ENCODE results near the gene GMPR2. TPM values are rescaled to one million over a fixed set of nuclear protein-coding genes. Genes with fewer than 3 reads are reported as not detected.
A peak's percentile ranks its signal among the peaks of the same experiment; 100 is the strongest.

Gene GMPR2
- polyA plus RNA-seq, 3 donors = 84.4 to 84.7 (median 84.5) TPM

DNA sequence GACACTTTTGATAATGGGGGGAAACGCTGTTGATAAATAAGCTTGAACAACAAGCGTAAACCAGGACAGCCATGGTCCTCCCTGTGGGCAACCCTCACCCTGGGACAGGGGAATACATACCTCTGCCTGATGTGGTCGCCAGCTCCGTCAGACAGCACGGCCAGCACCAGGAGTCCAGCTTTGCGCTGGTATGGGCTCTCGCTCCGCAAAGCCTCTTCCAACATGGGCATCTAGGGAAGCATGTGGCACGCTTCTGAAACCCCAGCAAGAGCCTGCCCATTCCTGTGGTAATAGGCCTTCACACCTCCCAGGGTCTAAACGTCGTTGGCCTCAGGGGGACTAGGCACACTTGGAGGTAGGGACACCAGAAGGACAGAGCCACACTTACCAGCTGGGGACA, 47.0 kb upstream of the GMPR2 start:
- H3K36me3 ChIP-seq (replicated peaks in 1 of 2; ENCODE audit: control insufficient read depth in 1 of 2, insufficient read depth in 2 of 2, low read length in 2 of 2) = peaks cover 26 to 66% of the 10 kb centered on the region in 2 donors

DNA sequence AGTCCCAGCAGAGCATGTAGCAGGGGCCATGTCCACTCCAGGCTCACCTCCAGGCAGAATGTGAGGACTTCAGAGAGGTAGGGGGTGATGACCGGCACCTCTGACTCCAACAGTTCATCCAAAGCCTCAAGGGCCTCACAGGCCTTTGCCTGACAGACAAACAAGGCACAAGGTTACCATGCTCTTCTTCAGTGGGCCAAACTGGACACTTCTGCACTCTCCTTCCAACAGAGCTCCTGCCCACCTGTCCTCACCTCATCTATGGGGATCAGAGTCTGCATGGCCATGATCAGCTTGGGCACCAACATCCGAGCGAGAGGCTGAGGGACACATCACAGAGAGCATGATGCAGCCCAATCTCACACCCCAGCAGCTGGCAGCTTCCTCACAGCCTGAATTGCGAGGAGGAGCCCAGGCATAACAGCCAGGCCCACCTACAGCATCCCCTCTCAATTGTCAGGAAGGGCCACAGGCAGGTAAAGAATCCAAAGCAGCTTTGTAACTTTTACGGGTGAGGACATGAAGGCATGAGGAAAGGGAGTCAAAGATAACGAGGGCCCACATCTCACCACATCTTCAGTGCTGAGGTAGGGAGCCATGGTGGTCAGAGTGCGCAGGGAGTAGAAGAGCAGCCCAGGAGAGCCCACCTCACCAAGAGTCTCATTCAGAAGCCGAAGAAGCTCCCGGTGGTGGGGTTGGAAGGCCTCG, 45.7 kb upstream of the GMPR2 start:
- Histone ChIP-seq H3K4me3 (replicated peaks in 1 of 3; ENCODE audit: low read depth in 2 of 3, low read length in 3 of 3) (no peak overlapping the region), H3K27ac (ENCODE audit: low read depth in 1 of 2, low read length in 2 of 2) (no peak overlapping the region)

More for the DNA sequence above, 47.0 kb upstream of the GMPR2 start:
- H3K4me3 Mint-ChIP-seq = no peak overlapping the region
- WGBS (ENCODE audit: insufficient coverage) = 94% methylated on average over 11 of the region's 11 CpGs
- H3K36me3 Mint-ChIP-seq = peaks cover 49 to 68% of the 10 kb centered on the region in 2 donors
- no peak overlapping the region for H3K4me2 ChIP-seq (replicated peaks; ENCODE audit: extremely low read depth, low read length, poor library complexity, severe bottlenecking)
- TF ChIP-seq, protein P1, sequence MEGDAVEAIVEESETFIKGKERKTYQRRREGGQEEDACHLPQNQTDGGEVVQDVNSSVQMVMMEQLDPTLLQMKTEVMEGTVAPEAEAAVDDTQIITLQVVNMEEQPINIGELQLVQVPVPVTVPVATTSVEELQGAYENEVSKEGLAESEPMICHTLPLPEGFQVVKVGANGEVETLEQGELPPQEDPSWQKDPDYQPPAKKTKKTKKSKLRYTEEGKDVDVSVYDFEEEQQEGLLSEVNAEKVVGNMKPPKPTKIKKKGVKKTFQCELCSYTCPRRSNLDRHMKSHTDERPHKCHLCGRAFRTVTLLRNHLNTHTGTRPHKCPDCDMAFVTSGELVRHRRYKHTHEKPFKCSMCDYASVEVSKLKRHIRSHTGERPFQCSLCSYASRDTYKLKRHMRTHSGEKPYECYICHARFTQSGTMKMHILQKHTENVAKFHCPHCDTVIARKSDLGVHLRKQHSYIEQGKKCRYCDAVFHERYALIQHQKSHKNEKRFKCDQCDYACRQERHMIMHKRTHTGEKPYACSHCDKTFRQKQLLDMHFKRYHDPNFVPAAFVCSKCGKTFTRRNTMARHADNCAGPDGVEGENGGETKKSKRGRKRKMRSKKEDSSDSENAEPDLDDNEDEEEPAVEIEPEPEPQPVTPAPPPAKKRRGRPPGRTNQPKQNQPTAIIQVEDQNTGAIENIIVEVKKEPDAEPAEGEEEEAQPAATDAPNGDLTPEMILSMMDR (IDR thresholded peaks at IDR 0.05) = no peak
- no peak overlapping the region for H3K4me3 ChIP-seq (replicated peaks in 1 of 3; ENCODE audit: low read depth in 2 of 3, low read length in 3 of 3)
- H3K27ac ChIP-seq (ENCODE audit: low read depth in 1 of 2, low read length in 2 of 2) = no peak overlapping the region
- no peaks in the 10 kb centered on the region for H3K9me3 Mint-ChIP-seq
- no peak overlapping the region for H3K9ac ChIP-seq (ENCODE audit: insufficient read depth, low read length, poor library complexity, severe bottlenecking)
- no peaks in the 10 kb centered on the region for H3K9me3 ChIP-seq (replicated peaks in 1 of 2; ENCODE audit: control insufficient read depth in 1 of 2, insufficient read depth in 1 of 2, low read length in 2 of 2)
- no peaks in the 10 kb centered on the region for H3K79me2 ChIP-seq (ENCODE audit: insufficient read depth, low read length)
- H3K4me1 ChIP-seq (ENCODE audit: control insufficient read depth in 1 of 2, insufficient read depth in 2 of 2, low read length in 2 of 2) = peaks cover 18 to 21% of the 10 kb centered on the region in 2 donors
- H3K27me3 ChIP-seq (ENCODE audit: control insufficient read depth in 2 of 2, insufficient read depth in 2 of 2, low read length in 2 of 2) = no peaks in the 10 kb centered on the region
- no peak overlapping the region for H2AFZ ChIP-seq (ENCODE audit: insufficient read depth, low read depth, low read length, poor library complexity, severe bottlenecking)
- no peak for DNase-seq
- peaks cover 20% of the 10 kb centered on the region for H3K4me1 Mint-ChIP-seq
- no peaks in the 10 kb centered on the region for H4K20me1 ChIP-seq (ENCODE audit: insufficient read depth, low read length)
- H3K27me3 Mint-ChIP-seq (ENCODE audit: low read depth in 3 of 3) = peaks cover 0 to 3% (median 1%) of the 10 kb centered on the region in 3 donors
- no peak overlapping the region for H3K27ac Mint-ChIP-seq
- intact Hi-C loops (cut with micrococcal nuclease) = no loop called here

More for the DNA sequence above, 45.7 kb upstream of the GMPR2 start:
- no peak overlapping the region for H3K9ac ChIP-seq (ENCODE audit: insufficient read depth, low read length, poor library complexity, severe bottlenecking)
- Mint-ChIP-seq H3K9me3 (no peaks in the 10 kb centered on the region), H3K36me3 (peaks cover 50 to 67% of the 10 kb centered on the region in 2 donors), H3K4me3 (no peak overlapping the region), H3K4me1 (peaks cover 24% of the 10 kb centered on the region), H3K27ac (peak overlapping the region in 3 of 7 donors; percentile 41 to 73 (median 60)), H3K27me3 (ENCODE audit: low read depth in 3 of 3) (peaks cover 0 to 3% (median 1%) of the 10 kb centered on the region in 3 donors)
- DNase-seq = no peak
- no peaks in the 10 kb centered on the region for H3K27me3 ChIP-seq (ENCODE audit: control insufficient read depth in 2 of 2, insufficient read depth in 2 of 2, low read length in 2 of 2)
- WGBS (ENCODE audit: insufficient coverage) = 87% methylated on average over 2 of the region's 10 CpGs
- peaks cover 9% of the 10 kb centered on the region for H3K79me2 ChIP-seq (ENCODE audit: insufficient read depth, low read length)
- H3K36me3 ChIP-seq (replicated peaks in 1 of 2; ENCODE audit: control insufficient read depth in 1 of 2, insufficient read depth in 2 of 2, low read length in 2 of 2) = peaks cover 24 to 64% of the 10 kb centered on the region in 2 donors
- TF ChIP-seq, protein P1 (IDR thresholded peaks at IDR 0.05) = no peak
- no peaks in the 10 kb centered on the region for H4K20me1 ChIP-seq (ENCODE audit: insufficient read depth, low read length)
- peaks cover 18 to 21% of the 10 kb centered on the region in 2 donors for H3K4me1 ChIP-seq (ENCODE audit: control insufficient read depth in 1 of 2, insufficient read depth in 2 of 2, low read length in 2 of 2)
- no peaks in the 10 kb centered on the region for H3K9me3 ChIP-seq (replicated peaks in 1 of 2; ENCODE audit: control insufficient read depth in 1 of 2, insufficient read depth in 1 of 2, low read length in 2 of 2)
- H3K4me2 ChIP-seq (replicated peaks; ENCODE audit: extremely low read depth, low read length, poor library complexity, severe bottlenecking) = no peak overlapping the region
- H2AFZ ChIP-seq (ENCODE audit: insufficient read depth, low read depth, low read length, poor library complexity, severe bottlenecking) = no peak overlapping the region
- intact Hi-C loops (cut with micrococcal nuclease) = no loop called here

Measured in CD14-positive monocyte (primary cell).